ENCODE data around the gene TRAPPC10.

The TRAPPC10 gene

DNA sequence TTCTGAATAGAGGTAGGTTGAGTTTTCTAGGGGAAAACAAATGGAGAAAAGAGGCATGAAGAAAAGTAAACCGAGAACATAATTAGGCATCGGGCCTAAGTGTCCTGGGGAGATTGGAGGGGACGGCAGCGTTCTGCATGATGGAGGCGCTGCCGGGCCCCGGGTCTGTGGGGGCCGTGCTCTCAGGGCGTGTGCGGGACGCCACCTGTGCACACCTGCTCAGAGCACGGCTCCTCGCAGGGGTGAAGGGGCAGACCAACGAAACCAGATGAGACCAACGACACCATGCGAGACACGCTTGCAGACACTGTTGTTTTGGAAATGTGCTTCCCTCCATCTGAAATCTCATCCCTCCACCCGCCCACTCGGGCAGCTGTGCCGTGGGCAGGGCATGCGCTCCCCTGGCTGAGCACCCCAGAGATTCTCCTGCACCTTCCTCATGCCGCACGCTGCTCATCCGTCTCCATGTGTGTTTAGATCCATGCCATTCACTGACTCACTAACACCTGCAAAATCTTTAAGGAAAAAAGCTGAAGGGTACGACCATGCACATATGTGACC lies 28.2 kb upstream of the TRAPPC10 start:
- DNase-seq: no peak

- DNase-seq: no peak
Observed at GRCh38 chr21:43984905-43985689, 27.0 kb upstream of the TRAPPC10 start.

- no peak for DNase-seq
Observed at GRCh38 chr21:43985690-43986251, 26.3 kb upstream of the TRAPPC10 start.

DNA sequence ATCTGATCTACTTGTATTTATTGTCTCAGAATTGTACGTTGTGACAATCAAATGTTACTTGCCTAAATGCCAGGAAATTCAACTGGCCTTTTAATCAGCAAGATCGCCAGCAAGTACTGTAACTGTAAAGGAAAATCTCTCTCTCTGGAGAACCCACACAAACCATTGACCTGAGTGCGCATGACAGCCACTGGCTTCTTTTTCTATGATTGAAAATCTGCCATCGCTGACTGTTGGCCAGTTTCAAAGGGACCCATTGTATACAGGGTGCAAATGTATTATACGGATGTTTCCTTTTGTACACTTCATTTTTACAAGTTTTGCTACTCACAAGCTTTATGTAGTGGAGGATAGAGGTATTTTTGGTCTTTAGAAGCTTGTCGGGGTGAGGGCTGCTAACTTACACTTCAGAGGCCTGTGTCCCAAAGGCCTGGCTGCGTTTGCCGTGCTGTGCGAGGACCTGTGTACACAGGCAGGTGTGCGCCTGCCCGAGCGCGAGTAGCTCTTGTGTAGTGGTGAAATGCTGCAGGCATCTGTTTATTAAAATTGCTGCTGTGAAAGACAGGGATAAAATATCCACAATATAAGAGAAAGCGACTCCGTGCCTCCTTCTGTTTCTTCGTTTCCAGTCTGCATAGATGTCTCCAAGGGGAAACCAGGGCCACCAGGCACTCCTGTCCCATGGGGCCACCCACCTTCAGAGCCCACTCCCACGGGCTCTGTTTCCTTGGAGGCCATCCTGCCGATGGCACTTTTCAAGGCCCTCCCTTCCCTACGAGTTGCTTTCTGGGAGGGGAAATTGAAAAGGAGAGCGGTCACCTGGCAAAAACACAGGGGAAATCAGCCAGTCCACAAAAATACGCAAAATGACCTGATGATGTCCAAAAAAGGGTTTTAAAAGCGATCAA lies 25.3 kb upstream of the TRAPPC10 start:
- no peak for DNase-seq

- no peak for DNase-seq
Observed at GRCh38 chr21:43987509-43987908, 24.6 kb upstream of the TRAPPC10 start.

- no peak for DNase-seq
Observed at GRCh38 chr21:43988016-43988415, 24.1 kb upstream of the TRAPPC10 start.

DNA sequence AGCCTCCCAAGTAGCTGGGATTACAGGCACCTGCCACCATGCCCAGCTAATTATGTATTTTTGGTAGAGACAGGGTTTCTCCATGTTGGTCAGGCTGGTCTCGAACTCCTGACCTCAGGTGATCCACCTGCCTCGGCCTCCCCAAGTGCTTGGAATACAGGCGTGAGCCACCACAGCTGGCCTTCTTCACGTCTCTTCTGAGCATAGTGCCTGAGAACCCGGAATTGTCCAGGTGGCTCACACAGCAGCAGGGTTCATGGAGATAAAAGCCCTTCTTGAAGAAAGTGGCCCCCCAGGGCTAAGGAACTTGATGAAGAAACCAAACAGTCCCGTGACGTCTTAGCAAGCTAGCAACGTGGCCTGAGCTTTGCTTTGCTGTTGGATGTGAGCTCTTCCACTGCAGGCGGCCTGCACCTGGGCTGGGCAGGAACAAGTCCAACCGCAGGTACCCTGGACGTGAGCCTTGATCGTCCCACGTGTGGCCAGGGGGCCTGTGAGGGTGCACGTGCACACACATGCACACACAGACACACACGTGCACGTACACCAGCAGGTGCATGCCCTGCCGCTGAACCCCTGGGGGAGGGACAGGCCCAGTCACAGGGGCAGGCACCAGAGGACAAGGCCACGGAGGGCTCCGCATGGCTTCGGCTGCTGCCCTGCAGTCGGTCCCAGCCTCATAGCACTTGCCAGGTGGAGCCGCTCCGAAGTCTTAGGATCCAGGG lies 23.4 kb upstream of the TRAPPC10 start:
- DNase-seq: no peak

GRCh38 chr21:43989401-43989800 lies 22.7 kb upstream of the TRAPPC10 start:
- no peak for DNase-seq

GRCh38 chr21:43991447-43991991 lies 20.6 kb upstream of the TRAPPC10 start:
- no peak for DNase-seq

DNA sequence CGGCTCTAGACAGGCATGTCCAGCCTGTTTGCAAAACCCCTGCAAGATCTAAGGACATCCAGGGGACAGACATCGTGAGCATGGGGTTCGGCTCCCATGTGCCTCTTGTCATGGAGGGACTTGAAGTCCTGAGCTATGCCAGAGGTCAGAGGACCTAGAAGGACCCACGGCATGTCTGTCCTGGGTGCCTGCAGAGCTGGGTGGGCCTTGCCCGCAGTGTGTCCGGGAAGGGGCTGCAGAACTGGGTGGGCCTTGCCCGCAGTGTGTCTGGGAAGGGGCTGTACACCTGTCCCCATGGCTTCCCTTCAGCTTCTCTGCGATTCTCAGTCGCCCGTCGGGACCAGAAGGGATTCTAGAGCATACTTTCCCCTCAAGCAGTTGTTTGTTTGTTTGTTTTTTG lies 20.0 kb upstream of the TRAPPC10 start:
- DNase-seq: no peak

DNA sequence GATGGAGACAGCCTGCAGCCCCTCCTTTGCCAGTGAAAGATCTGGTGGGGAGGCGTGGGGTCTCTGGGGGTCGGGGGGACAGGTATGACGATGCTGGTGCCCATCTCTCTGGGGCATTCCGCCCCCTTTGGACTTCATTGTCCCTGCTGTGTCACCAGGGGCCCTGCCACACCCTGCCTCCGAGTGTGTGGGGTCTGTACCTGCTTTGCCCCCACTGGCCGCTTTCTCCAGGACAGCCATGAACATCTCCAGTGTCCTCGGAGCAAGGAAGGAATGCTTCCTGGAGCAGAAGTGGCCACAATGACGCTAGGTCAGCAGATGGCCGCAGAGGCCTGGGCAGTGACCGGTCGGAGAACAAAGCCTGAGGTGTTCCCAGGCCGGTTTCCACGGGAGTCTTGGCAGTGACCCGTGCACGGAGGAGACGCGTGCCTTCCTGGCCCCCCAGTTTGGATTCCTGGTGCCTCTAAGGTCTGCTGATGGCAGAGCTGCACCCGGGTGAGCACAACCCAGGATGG lies 18.6 kb upstream of the TRAPPC10 start:
- DNase-seq: no peak

DNA sequence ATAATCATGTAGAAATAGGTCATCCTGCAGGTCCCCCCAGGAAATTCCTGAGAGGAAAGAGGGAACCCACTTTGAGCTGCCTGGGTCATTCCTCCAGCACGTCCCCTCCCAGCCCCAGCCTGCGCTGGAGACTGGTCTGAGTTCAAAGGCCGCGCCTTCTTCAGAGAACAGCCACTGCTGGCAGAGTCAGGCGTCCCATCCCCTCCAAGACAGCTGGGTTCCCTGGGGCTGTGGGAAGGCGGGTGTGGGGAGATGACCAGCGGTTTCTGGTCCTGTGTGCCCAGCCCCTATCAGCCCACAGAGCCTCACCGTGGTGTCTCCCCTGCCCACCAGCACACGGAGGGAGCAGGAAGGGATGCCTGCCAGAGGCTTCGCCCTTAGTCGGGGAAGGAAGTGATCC lies 18.0 kb upstream of the TRAPPC10 start:
- DNase-seq: no peak

DNA sequence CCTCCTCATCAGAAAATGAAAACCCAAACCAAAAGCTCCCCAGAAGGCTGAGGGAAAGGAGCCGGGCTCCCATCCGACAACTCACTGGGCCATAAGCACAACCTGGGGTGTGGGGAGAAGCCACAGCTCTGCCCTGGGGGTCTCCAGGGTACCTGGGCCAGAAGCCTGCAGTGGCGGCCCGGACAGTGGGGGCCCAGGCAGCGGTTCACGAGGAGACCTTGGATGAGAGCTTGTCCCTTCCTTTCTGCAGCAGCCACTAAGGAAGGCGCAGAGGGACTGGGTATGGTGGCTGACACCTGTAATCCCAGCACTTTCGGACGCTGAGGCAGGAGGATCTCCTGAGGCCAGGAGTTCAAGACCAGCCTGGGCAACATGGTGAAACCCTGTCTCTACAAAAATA lies 17.5 kb upstream of the TRAPPC10 start:
- DNase-seq: no peak

DNA sequence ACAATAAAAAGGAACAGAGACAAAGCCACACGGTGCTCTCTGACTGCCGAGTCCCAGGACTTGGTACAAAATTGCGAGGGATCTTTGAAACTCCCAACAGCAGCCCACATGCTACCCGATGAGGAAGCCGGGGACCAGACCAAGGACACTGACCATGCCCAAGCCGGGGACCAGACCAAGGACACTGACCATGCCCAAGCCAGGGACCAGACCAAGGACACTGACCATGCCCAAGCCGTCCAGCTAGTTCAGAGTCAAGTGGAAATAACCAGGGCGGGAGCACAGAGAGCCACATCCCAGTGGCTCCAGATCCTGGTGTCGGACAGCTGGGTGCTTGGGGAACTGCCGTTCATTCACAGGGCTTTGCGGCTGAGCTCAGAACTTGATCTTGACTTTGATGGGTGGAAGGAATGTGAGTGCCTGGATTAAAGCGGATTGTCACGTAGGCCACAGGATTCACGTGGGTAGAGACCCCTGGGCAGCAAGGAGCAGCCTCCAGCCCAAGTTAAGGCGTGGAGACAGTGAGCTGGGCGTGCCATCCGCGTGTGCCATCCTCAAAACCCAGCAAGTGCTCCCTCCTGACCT lies 16.5 kb upstream of the TRAPPC10 start:
- DNase-seq: no peak

DNA sequence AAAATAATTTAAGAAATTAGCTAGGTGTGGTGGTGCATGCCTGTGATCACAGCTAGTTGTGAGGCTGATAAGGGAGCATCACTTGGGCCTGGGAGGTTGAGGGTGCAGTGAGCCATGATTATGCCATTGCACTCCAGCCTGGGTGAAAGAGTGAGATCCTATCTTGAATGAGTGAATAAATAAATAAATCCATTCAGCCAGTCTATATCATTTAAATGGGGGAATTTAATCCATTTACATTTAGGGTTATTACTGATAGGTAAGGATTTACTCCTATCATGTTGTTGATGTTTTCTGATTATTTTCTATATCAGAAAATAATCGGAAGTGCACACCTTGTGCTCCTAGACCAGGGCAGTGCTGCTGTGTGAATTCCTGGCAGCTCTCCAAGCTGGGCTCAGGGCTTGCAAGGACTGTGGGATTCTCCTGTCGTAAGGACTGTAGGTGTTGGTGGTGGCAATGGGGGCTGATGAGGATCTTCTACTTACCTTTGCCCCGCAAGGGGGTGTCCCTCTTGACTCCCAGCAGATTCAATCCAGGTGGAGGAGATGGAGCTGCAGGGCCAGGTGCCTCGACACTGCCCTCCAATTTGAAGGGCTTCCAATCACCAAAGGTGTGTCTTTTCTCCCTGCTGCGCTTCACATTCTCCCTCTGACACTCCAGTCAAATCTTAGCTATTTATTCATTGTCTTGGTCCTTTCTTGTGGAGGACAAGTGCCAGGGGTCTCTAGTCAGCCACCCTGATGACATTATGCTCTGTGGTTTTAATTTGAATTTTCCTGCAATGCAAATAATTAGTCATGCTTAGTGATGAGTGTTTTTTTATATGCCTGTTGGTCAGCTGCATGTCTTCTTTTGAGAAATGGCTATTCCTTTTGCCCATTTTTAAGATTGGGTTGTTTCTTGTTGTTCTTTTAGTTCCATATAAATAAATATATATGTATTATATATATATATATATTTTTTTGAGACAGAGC lies 14.1 kb upstream of the TRAPPC10 start:
- no peak for DNase-seq

DNA sequence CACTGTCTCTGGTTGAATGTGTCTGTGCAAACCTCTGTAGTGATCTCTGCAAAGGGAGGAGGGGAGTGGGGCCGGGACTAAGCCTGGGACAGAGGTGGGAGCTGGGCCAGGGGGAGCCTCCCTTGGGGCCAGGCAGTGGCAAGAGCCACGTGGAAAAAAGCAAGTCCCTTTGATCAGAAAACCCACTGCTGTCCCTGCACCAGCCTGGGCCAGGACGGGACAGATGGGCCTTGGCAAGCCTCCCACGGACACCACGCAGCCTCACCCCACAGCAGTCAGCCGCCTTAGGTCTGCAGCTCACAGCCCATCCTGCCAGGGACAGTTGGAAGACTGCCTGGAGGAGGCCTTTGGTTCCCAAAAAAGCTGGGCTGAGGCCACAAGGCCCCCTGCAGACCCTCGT lies 11.7 kb upstream of the TRAPPC10 start:
- DNase-seq: no peak

GRCh38 chr21:44002511-44002910 lies 9.6 kb upstream of the TRAPPC10 start:
- DNase-seq: no peak

DNA sequence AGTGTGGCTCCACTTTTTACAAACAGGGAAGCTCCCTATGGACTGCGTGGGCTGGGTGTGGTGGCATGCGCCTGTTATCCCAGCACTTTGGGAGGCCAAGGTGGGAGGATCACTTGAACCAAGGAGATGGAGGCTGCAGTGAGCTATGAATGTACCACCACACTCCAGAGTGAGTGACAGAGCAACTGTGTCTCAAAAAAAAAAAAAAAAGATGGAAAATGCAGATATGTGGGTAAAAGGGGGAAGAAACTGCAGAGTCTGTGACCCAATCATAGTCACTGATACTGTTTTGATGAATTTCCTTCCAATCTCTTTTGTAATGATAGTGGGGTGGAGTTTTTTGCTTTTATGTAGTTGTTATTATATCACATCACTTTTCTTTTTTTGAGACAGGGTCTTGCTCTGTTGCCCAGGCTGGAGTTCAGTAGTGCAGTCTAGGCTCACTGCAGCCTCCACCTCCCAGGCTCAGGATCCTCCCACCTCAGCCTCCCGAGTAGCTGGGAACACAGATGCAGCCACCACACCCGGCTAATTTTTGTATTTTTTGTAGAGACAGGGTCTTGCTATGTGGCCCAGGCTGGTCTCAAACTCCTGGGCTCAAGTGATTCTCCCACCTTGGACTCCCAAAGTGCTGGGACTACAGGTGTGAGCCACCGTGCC lies 8.7 kb upstream of the TRAPPC10 start:
- no peak for DNase-seq

- no peak for DNase-seq
Observed at GRCh38 chr21:44005071-44005470, 7.0 kb upstream of the TRAPPC10 start.

- no peak for DNase-seq
Observed at GRCh38 chr21:44005593-44005992, 6.5 kb upstream of the TRAPPC10 start.

Measured in CD4-positive, alpha-beta T cell treated with Interleukin-10 for 1 hour (primary cell).